B cell (primary cell): ENCODE measurements around the gene NFIB.

Experiments
- CTCF ChIP-seq: fragments of 200-600 bp; IDR thresholded peaks from one replicate; pipeline ENCODE4 v1.8.0; 2022; ENCODE audit warnings: antibody characterized with exemption, mild to moderate bottlenecking
- EZH2 ChIP-seq: IDR thresholded peaks from 2 replicates; pipeline ENCODE4 v1.6.1; 2012; ENCODE audit warnings: borderline replicate concordance, low read depth, mild to moderate bottlenecking, moderate library complexity, low read length; ENCODE audit not compliant: insufficient read depth, poor library complexity, severe bottlenecking

GRCh38 chr9:14313378-14313940 lies 482 bp downstream of the NFIB start:
- TF ChIP-seq CTCF, result no peak
- TF ChIP-seq EZH2, result peak; percentile 92
